NCI-H128 (cell line): Measurements from ENCODE around the gene SPC25.

Experiments used
- DNase-seq: peaks from one replicate; lab custom pipeline; 2025; ENCODE audit not compliant: unreplicated experiment; lab: John Stamatoyannopoulos, UW

Gene SPC25

GRCh38 chr2:168848225-168848624 is 42.0 kb downstream of the SPC25 start:
- no peak for DNase-seq

GRCh38 chr2:168843253-168843652 is 47.0 kb downstream of the SPC25 start:
- no peak for DNase-seq

DNA sequence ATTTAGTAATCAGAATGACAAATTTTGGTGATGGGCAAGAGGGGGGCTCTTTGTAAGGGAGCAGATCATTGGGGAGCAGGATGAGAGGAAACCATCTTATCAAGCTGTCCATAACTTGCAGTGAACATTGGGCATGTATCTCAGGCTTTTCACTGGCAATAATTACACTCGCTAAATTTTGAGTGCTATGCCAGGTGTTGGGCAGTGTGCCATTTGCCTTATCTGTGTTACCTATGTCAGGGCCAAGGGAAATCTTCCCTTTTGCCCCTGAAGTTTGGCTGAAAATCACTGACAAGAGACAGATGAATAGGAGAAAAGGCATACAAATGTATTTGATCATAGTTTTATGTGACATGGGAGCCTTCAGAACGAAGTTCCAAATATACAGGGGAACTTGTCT is 48.8 kb downstream of the SPC25 start:
- DNase-seq, result no peak

GRCh38 chr2:168835969-168836368 is 54.3 kb downstream of the SPC25 start:
- DNase-seq, result no peak

DNA sequence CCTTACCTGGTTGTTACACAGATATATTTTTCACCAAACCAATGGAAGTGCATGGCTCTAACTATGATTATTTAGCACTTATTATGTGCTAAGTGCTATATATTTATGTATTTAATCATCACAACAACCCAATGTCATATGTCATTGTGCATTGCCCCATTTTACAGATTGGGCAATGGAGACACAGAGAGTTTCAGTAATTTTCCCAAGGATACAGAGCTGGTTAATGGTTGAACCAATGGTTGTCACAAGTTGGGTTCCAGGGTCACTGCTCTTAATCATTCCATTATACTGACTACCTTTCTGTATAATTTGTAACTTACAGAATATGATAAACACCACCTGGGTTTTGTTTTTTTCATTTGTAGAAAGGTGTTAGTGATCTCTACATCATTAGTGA is 58.6 kb downstream of the SPC25 start:
- DNase-seq, result no peak

DNA sequence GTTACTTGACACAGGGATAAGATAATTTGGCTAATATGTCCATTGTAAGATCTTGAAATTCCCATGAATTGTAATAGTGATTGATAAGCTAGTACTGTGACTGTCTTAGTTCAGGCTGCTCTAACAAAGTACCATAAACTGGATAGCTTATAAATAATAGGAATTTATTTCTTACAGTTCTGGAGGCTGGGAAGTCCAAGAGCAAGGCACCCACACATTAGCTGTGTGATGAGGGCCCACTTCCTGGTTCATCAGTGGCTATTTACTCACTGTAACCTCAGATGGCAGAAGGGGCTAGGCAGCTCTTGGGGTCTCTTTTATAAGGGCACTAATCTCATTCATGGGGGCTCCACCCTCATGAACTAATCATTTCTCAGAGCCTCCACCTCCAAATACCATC is 59.3 kb downstream of the SPC25 start:
- DNase-seq, result no peak

GRCh38 chr2:168825126-168825525 is 65.1 kb downstream of the SPC25 start:
- DNase-seq, result no peak

GRCh38 chr2:168821992-168822391 is 68.2 kb downstream of the SPC25 start:
- DNase-seq, result no peak

DNA sequence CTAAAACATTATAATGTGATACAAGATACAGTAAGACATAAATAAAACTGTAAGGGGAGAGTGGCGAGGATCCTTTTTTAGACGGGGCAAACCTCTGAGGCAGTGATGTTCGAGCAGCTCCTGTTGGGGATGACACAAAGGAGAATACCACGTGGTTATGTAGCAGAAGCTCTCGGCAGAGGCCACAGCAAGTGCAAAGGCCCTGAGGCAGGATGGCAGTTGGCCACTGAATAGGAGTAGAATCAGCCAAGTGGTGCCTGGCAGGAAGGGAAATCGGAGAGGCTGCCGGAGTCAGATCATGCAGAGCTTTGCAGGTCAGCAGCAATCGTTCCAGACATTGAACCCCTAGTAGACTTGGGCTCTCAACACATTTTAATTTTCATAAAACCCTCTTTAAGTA is 68.7 kb downstream of the SPC25 start:
- DNase-seq, result no peak
